Natural killer cell (primary cell): Measurements from ENCODE around the gene SLC16A6. TPM values are rescaled to one million over a fixed set of nuclear protein-coding genes. Genes with fewer than 3 reads are reported as not detected.
A peak's percentile ranks its signal among the peaks of the same experiment; 100 is the strongest.
"Not testable (repeated sequence)": the region's sequence is repeated elsewhere in the genome, so short reads cannot be mapped to it uniquely, and the experiment has no call there.

Source experiments
- ATAC-seq, 3 donors: fragments of 150-1000 bp in 2 of 3; fragments of 200-7000 bp in 1 of 3; cut with Tn5 transposase; 1 replicate in 1 of 3; 2 replicates in 2 of 3; pipeline ENCODE4 v1.10.0; 2021; ENCODE audit warnings: mild to moderate bottlenecking in 2 of 3, moderate library complexity in 2 of 3
- DNase-seq, 2 donors: peaks; one replicate each; pipeline versions ENCODE4 v3.0.0 to v3.0.0-alpha.2; 2013 to 2021; ENCODE audit warnings: mixed read lengths in 1 of 2
- H3K27ac ChIP-seq: one replicate; pipeline ENCODE4 v1.5.1; 2013; ENCODE audit warnings: mild to moderate bottlenecking, low read length
- H3K27me3 ChIP-seq: one replicate; pipeline ENCODE4 v1.6.1; 2013; ENCODE audit warnings: low read length; ENCODE audit not compliant: control insufficient read depth, insufficient read depth
- H3K36me3 ChIP-seq: one replicate; pipeline ENCODE4 v1.6.1; 2013; ENCODE audit warnings: low read length; ENCODE audit not compliant: control insufficient read depth, insufficient read depth
- H3K4me1 ChIP-seq: one replicate; pipeline ENCODE4 v1.6.1; 2013; ENCODE audit warnings: low read length; ENCODE audit not compliant: control insufficient read depth, insufficient read depth
- H3K4me3 ChIP-seq: one replicate; pipeline ENCODE4 v1.5.1; 2013; ENCODE audit warnings: low read length
- H3K9me3 ChIP-seq: one replicate; pipeline ENCODE4 v1.6.1; 2013; ENCODE audit warnings: low read length; ENCODE audit not compliant: control insufficient read depth, insufficient read depth
- H3K27ac Mint-ChIP-seq, 2 donors: one replicate each; pipeline ENCODE4 v1.8.0; 2022; ENCODE audit warnings: mild to moderate bottlenecking in 2 of 2, mixed read lengths in 2 of 2, moderate library complexity in 1 of 2
- H3K27me3 Mint-ChIP-seq, 2 donors: one replicate each; pipeline ENCODE4 v1.8.0; 2022; ENCODE audit warnings: low read depth in 2 of 2, mixed read lengths in 2 of 2
- H3K36me3 Mint-ChIP-seq: one replicate; pipeline ENCODE4 v1.8.0; 2022; ENCODE audit warnings: mixed read lengths
- H3K4me1 Mint-ChIP-seq, 2 donors: one replicate each; pipeline ENCODE4 v1.8.0; 2022; ENCODE audit warnings: mixed read lengths in 2 of 2
- H3K4me3 Mint-ChIP-seq: one replicate; pipeline ENCODE4 v1.8.0; 2022; ENCODE audit warnings: mild to moderate bottlenecking, moderate library complexity, mixed read lengths
- H3K9me3 Mint-ChIP-seq, 2 donors: one replicate each; pipeline ENCODE4 v1.8.0; 2022; ENCODE audit warnings: mixed read lengths in 2 of 2
- CTCF ChIP-seq: fragments of 200-600 bp; IDR thresholded peaks from one replicate; pipeline ENCODE4 v1.8.0; 2022; ENCODE audit warnings: antibody characterized with exemption
- WGBS: methylation state at CpG from one replicate; pipeline ENCODE4 v1.1.7; 2013; ENCODE audit warnings: missing lambda C conversion rate; ENCODE audit not compliant: insufficient coverage; 5-methylcytosine and 5-hydroxymethylcytosine counted together
- intact Hi-C: fragments of 100-400 bp; cut with micrococcal nuclease; formaldehyde crosslinking; loops from one replicate; pipeline ENCODE4 v1.14.2; 2022
- total RNA-seq, 4 donors: library from RNA; stranded (reverse); fragments of 120-200 nt in 1 of 4; gene quantifications; one replicate each; pipeline versions ENCODE4 v1.2.3 to v1.2.4, GENCODE V29; 2013 to 2022

The SLC16A6 gene, protein sequence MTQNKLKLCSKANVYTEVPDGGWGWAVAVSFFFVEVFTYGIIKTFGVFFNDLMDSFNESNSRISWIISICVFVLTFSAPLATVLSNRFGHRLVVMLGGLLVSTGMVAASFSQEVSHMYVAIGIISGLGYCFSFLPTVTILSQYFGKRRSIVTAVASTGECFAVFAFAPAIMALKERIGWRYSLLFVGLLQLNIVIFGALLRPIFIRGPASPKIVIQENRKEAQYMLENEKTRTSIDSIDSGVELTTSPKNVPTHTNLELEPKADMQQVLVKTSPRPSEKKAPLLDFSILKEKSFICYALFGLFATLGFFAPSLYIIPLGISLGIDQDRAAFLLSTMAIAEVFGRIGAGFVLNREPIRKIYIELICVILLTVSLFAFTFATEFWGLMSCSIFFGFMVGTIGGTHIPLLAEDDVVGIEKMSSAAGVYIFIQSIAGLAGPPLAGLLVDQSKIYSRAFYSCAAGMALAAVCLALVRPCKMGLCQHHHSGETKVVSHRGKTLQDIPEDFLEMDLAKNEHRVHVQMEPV
- 10 to 100 TPM; 16.5 to 20.9 (median 19.4) TPM for total RNA-seq
- total RNA-seq (2013), result 15.1 TPM

DNA sequence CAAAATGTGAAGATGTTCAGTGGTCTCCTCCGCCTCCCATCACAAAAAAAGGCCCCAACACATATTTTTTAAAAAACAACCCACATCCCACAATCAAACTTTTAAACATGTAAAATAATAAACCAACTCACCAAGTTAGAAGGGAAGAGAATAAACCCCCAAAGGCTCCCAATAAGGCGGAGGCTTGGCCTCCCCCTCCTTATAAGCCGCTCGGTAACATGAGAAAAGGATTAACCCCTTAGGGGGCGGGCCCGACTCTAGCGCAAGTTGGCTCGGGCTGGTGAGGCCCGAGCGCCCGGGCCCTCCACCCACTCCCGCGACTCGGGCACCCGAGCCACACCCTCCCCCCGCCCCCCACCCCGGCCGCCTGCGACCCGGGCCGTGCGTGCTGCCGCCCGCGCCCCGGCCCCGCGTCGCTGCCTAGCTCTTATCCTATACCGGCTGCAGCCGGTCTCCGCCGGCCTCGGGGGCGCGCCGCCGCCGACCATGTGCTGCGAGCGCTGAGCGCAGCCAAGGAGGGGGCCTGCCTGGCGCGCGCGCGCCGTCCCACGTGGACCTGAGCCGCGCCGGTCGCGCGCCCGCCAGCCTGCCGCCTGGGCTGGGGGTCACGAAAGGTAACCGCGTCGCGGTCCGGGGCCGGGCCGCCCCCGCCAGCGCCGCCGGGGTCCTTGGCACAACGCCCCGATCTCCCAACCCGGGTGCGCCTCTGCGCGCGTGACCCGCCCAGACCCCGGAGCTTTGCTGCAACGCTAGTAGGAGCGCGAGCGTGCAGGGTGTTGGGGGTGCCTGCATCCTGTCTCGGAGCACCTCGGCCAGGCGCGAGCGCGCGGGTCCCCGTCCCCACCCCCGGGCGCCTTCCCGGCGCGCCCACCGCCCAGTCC is at the start of gene SLC16A6, which contains the start of gene ARSG:
Gene SLC16A6, minus strand, starts transcription at position 173 of the 881 bp plus-strand sequence. CDS start 12,807 bp downstream, outside the sequence.
Gene ARSG, plus strand, starts transcription at position 541 of the 881 bp plus-strand sequence. CDS start 15,999 bp downstream, outside the sequence.
- H3K4me3 ChIP-seq, result peak within 1 kb of the TSS; percentile 98
- H3K9me3 Mint-ChIP-seq, result no peaks in the 10 kb centered on the region

DNA sequence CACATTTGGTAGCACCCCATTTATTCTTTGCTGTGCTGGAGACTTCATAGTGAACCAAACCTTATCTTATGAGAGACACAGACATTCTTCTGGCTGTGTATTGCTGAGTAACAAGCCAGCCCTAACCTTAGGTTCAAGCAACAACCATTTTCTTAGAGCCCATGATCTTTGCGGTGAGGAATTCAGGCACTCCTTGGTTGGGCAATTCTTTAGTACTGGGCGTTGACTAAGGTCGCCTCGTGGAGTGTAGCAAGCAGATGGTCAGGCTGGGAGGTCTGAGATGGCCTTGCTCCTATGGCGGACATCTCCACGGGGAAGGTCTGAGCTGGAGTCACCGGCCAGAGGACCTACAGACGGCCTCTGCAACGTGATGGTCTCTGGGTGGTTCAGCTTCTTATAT is 43.5 kb upstream of the SLC16A6 start:
- Mint-ChIP-seq H3K9me3 (peaks cover 2 to 7% of the 10 kb centered on the region in 2 donors), H3K4me1 (peaks cover 0 to 7% of the 10 kb centered on the region in 2 donors), H3K36me3 (peaks cover 8% of the 10 kb centered on the region), H3K27me3 (no peaks in the 10 kb centered on the region), H3K4me3 (no peak overlapping the region), H3K27ac (no peak overlapping the region)
- H3K4me3 ChIP-seq, result no peak overlapping the region
- no peak overlapping the region for H3K27ac ChIP-seq
- intact Hi-C loops, result no loop called here
- 100% methylated on average over 9 of the region's 9 CpGs for whole genome bisulfite sequencing
- DNase-seq (no peak), ATAC-seq (no peak)
- no peaks in the 10 kb centered on the region for H3K27me3 ChIP-seq
- H3K4me1 ChIP-seq, result no peaks in the 10 kb centered on the region
- peaks cover 11% of the 10 kb centered on the region for H3K9me3 ChIP-seq
- H3K36me3 ChIP-seq, result no peaks in the 10 kb centered on the region
- TF ChIP-seq CTCF, result no peak

More for the DNA sequence above, at the start of gene SLC16A6, which contains the start of gene ARSG:
- TF ChIP-seq CTCF, result no peak
- Histone ChIP-seq H3K4me1 (peaks cover 56% of the 10 kb centered on the region), H3K36me3 (no peaks in the 10 kb centered on the region), H3K27ac (peak within 1 kb of the TSS; percentile 100), H3K27me3 (no peaks in the 10 kb centered on the region), H3K9me3 (no peaks in the 10 kb centered on the region)
- H3K36me3 Mint-ChIP-seq, result no peaks in the 10 kb centered on the region
- H3K4me1 Mint-ChIP-seq, result peaks cover 77 to 78% of the 10 kb centered on the region in 2 donors
- peak within 1 kb of the TSS; percentile 99 for H3K4me3 Mint-ChIP-seq
- no peaks in the 10 kb centered on the region for H3K27me3 Mint-ChIP-seq
- ATAC-seq (peak; percentile 52 to 80 (median 63)), DNase-seq (peak; percentile 90 to 93)
- intact Hi-C loops, result loop anchor here (1.0 to 10.0 kb wide), 4 partner anchors 28 to 144 kb away; partner anchors contain the start of gene AMZ2
- under 1% methylated on average over 94 of the region's 96 CpGs for WGBS
- H3K27ac Mint-ChIP-seq, result peak within 1 kb of the TSS; percentile 98 to 99

DNA sequence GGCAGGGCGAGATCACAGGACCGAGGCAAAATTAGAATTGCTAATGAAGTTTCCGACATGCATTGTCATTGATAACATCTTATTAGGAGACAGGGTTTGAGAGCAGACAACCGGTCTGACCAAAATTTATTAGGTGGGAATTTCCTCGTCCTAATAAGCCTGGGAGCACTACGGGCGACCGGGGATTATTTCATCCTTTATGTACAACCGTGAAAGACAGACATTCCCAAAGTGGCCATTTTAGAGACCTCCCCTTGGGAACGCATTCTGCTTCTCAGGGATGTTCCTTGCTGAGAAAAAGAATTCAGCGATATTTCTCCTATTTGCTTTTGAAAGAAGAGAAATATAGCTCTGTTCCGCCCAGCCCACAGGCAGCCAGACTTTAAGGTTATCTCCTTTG is 41.0 kb upstream of the SLC16A6 start:
- H3K36me3 Mint-ChIP-seq, intact Hi-C loops, H3K4me3 Mint-ChIP-seq: not testable (repeated sequence)

More for the DNA sequence above, 41.0 kb upstream of the SLC16A6 start:
- H3K27me3 ChIP-seq, H3K27ac ChIP-seq, H3K27me3 Mint-ChIP-seq, H3K36me3 ChIP-seq, H3K4me1 ChIP-seq, H3K27ac Mint-ChIP-seq, DNase-seq, H3K4me3 ChIP-seq, ATAC-seq, H3K9me3 Mint-ChIP-seq: not testable (repeated sequence)
- 97% methylated on average over 12 of the region's 12 CpGs for WGBS
- peaks cover 18 to 22% of the 10 kb centered on the region in 2 donors for H3K4me1 Mint-ChIP-seq
- H3K9me3 ChIP-seq, result peaks cover 11% of the 10 kb centered on the region
